Measurements from ENCODE around the gene GPR156. TPM values are rescaled to one million over a fixed set of nuclear protein-coding genes. Genes with fewer than 3 reads are reported as not detected.

GPR156 gene
- total and polyA plus RNA-seq, 10 of the 15 experiments (the other 5 are each of a cell fraction or from before 2014, with no cell fraction given) = 0.08 to 0.15 (median 0.11) TPM; not detected in 6

GRCh38 chr3:120140098-120140742 lies 144.8 kb downstream of the GPR156 start:
- 96% methylated on average over 46 of the region's 52 CpGs for WGBS (ENCODE audit: insufficient coverage, insufficient replicate concordance, low lambda C conversion rate, missing lambda C conversion rate)
- SMC1A ChIA-PET (ENCODE audit: uncharacterized antibody, unreplicated experiment) = interaction anchor here (0.6 to 1.2 kb wide), 3 partner anchors 15 to 323 kb away, joined by 3 to 4 read pairs (median 3); no protein-coding TSS in a partner anchor
- no peaks in the 10 kb centered on the region for H4K20me1 ChIP-seq (ENCODE audit: control insufficient read depth, insufficient read depth)
- RAD21 ChIA-PET (ENCODE audit: unreplicated experiment) = interaction anchor here (1.4 kb wide), 1 partner anchor 249 kb away, joined by 3 read pairs; no protein-coding TSS in a partner anchor
- in situ Hi-C loops (cut with MboI) = no loop called here
- no peaks in the 10 kb centered on the region for H3K79me2 ChIP-seq (ENCODE audit: control insufficient read depth, insufficient read depth, low read length)
- H3K4me2 ChIP-seq (ENCODE audit: control insufficient read depth, insufficient read depth) = no peak overlapping the region
- no peak overlapping the region for H3K27ac ChIP-seq (ENCODE audit: control insufficient read depth, insufficient read depth)
- BruUV-seq (replicated peaks) = no TSS peak
- H2AFZ ChIP-seq (ENCODE audit: control insufficient read depth, low read depth, low read length) = no peak overlapping the region
- TF ChIP-seq IRF4 (IDR thresholded peaks at IDR 0.05; ENCODE audit: low read depth, low read length) (no peak), HDAC6 (IDR thresholded peaks at IDR 0.05; ENCODE audit: unreplicated experiment) (no peak)
- H3K4me3 ChIP-seq = no peak overlapping the region
- intact Hi-C loops (cut with micrococcal nuclease; ENCODE audit: unreplicated experiment) = no loop called here
- no peaks in the 10 kb centered on the region for H3K36me3 ChIP-seq (ENCODE audit: control insufficient read depth in 2 of 2, insufficient read depth in 2 of 2, low read length in 1 of 2)
- ATAC-seq = no peak
- CTCF ChIA-PET = interaction anchor here (1.6 kb wide), 1 partner anchor 9 kb away, joined by 3 read pairs; no protein-coding TSS in a partner anchor
- POLR2A ChIA-PET = no interaction called here
- DNase-seq (ENCODE audit: low read depth, low spot score) = no peak
- H3K4me1 ChIP-seq (ENCODE audit: control insufficient read depth, insufficient read depth, low read length) = no peaks in the 10 kb centered on the region
- H3K27me3 ChIP-seq (replicated peaks in 1 of 2; ENCODE audit: control insufficient read depth in 2 of 2, insufficient read depth in 2 of 2, low read length in 1 of 2) = no peaks in the 10 kb centered on the region
- H3K9ac ChIP-seq (ENCODE audit: control insufficient read depth, insufficient read depth, low read length) = no peak overlapping the region
- H3K9me3 ChIP-seq (replicated peaks; ENCODE audit: control insufficient read depth, insufficient read depth, low read length) = no peaks in the 10 kb centered on the region; the same call in 2 of the 3 replicates
- FAIRE-seq = no peak

GRCh38 chr3:120139140-120139539 lies 145.9 kb downstream of the GPR156 start:
- Histone ChIP-seq H3K4me1 (ENCODE audit: control insufficient read depth, insufficient read depth, low read length) (no peaks in the 10 kb centered on the region), H2AFZ (ENCODE audit: control insufficient read depth, low read depth, low read length) (no peak overlapping the region), H3K79me2 (ENCODE audit: control insufficient read depth, insufficient read depth, low read length) (no peaks in the 10 kb centered on the region), H3K27me3 (replicated peaks in 1 of 2; ENCODE audit: control insufficient read depth in 2 of 2, insufficient read depth in 2 of 2, low read length in 1 of 2) (no peaks in the 10 kb centered on the region), H4K20me1 (ENCODE audit: control insufficient read depth, insufficient read depth) (no peaks in the 10 kb centered on the region; the same call in 1 of the 2 replicates), H3K4me3 (no peak overlapping the region), H3K9ac (ENCODE audit: control insufficient read depth, insufficient read depth, low read length) (no peak overlapping the region), H3K9me3 (replicated peaks; ENCODE audit: control insufficient read depth, insufficient read depth, low read length) (no peaks in the 10 kb centered on the region; the same call in 2 of the 3 replicates), H3K4me2 (ENCODE audit: control insufficient read depth, insufficient read depth) (no peak overlapping the region), H3K36me3 (ENCODE audit: control insufficient read depth in 2 of 2, insufficient read depth in 2 of 2, low read length in 1 of 2) (no peaks in the 10 kb centered on the region), H3K27ac (ENCODE audit: control insufficient read depth, insufficient read depth) (no peak overlapping the region)
- ChIA-PET RAD21 (ENCODE audit: unreplicated experiment) (no interaction called here), CTCF (interaction anchor here (1.6 kb wide), 1 partner anchor 10 kb away, joined by 3 read pairs; no protein-coding TSS in a partner anchor), SMC1A (ENCODE audit: uncharacterized antibody, unreplicated experiment) (interaction anchor here (1.2 kb wide), 1 partner anchor 28 kb away, joined by 3 read pairs; no protein-coding TSS in a partner anchor), POLR2A (no interaction called here)
- no TSS peak for BruUV-seq (replicated peaks)
- FAIRE-seq (no peak), DNase-seq (ENCODE audit: low read depth, low spot score) (no peak), ATAC-seq (no peak)
- 93% methylated on average over 4 of the region's 4 CpGs for WGBS (ENCODE audit: insufficient coverage, insufficient replicate concordance, low lambda C conversion rate, missing lambda C conversion rate)
- in situ Hi-C loops (cut with MboI) = no loop called here
- intact Hi-C loops (cut with micrococcal nuclease; ENCODE audit: unreplicated experiment) = no loop called here
- TF ChIP-seq RBBP5 (conservative IDR thresholded peaks at IDR 0.05) (no peak), MTA3 (IDR thresholded peaks at IDR 0.05; ENCODE audit: borderline replicate concordance, low read length) (no peak), ZSCAN29 (IDR thresholded peaks at IDR 0.05) (no peak), CREM (IDR thresholded peaks at IDR 0.05; ENCODE audit: low read depth) (no peak), BRCA1 (IDR thresholded peaks at IDR 0.05; ENCODE audit: low read depth, low read length) (no peak), E4F1 (IDR thresholded peaks at IDR 0.05; ENCODE audit: borderline replicate concordance, partially characterized antibody) (no peak), NFYB (IDR thresholded peaks at IDR 0.05; ENCODE audit: insufficient read depth, low read depth, low read length) (no peak), PAX5 (IDR thresholded peaks at IDR 0.05; ENCODE audit: borderline replicate concordance, low read depth, low read length) (no peak), LARP7 (IDR thresholded peaks at IDR 0.05) (no peak), HDAC2 (IDR thresholded peaks at IDR 0.05) (no peak), TARDBP (IDR thresholded peaks at IDR 0.05; ENCODE audit: borderline replicate concordance) (no peak), ZZZ3 (IDR thresholded peaks at IDR 0.05; ENCODE audit: control insufficient read depth, insufficient read length, low read depth) (no peak), NFYA (IDR thresholded peaks at IDR 0.05; ENCODE audit: borderline replicate concordance, low read depth, low read length) (no peak), SREBF2 (IDR thresholded peaks at IDR 0.05; ENCODE audit: low read length) (no peak), MYC (IDR thresholded peaks at IDR 0.05; ENCODE audit: insufficient read depth, insufficient read length, insufficient replicate concordance, low read length, severe bottlenecking) (no peak)

Measured in GM12878 (cell line).